SK-N-SH treated with all-trans-retinoic acid at 6 μM for 48 hours (cell line): ENCODE measurements around the gene MMP7.

Experiments used
- ATAC-seq: fragments of 200-7000 bp; cut with Tn5 transposase; 3 replicates; pipeline ENCODE4 v1.9.1; 2020; ENCODE audit warnings: mild to moderate bottlenecking, moderate library complexity
- ARNTL ChIP-seq: fragments of 450-650 bp; formaldehyde crosslinking; IDR thresholded peaks from 2 replicates; pipeline ENCODE4 v1.5.0; 2020; ENCODE audit warnings: low read depth, mild to moderate bottlenecking, moderate library complexity, borderline replicate concordance
- BACH2 ChIP-seq: fragments of 250-450 bp; sonication (Bioruptor Pico); IDR thresholded peaks from 2 replicates; pipeline ENCODE4 v1.9.0; 2021; ENCODE audit warnings: mild to moderate bottlenecking, borderline replicate concordance
- CREB5 ChIP-seq: fragments of 250-450 bp; sonication (Bioruptor Pico); IDR thresholded peaks from 2 replicates; pipeline ENCODE4 v1.5.1; 2020; ENCODE audit warnings: low read depth, mild to moderate bottlenecking, moderate library complexity
- CSDC2 ChIP-seq: fragments of 250-450 bp; sonication (Bioruptor Pico); IDR thresholded peaks from 2 replicates; pipeline ENCODE4 v1.5.0; 2020; ENCODE audit warnings: mild to moderate bottlenecking, moderate library complexity
- CSRNP3 ChIP-seq: fragments of 250-450 bp; sonication (Bioruptor Pico); IDR thresholded peaks from 2 replicates; pipeline ENCODE4 v1.5.1; 2021; ENCODE audit warnings: mild to moderate bottlenecking, moderate library complexity
- ESRRG ChIP-seq: fragments of 250-450 bp; sonication (Bioruptor Pico); IDR thresholded peaks from 2 replicates; pipeline ENCODE4 v1.6.1; 2021; ENCODE audit warnings: mild to moderate bottlenecking
- GLIS3 ChIP-seq: fragments of 250-450 bp; sonication (Bioruptor Pico); IDR thresholded peaks from 2 replicates; pipeline ENCODE4 v1.5.0; 2020; ENCODE audit warnings: mild to moderate bottlenecking, moderate library complexity
- ISL1 ChIP-seq: fragments of 250-450 bp; sonication (Bioruptor Pico); IDR thresholded peaks from 2 replicates; pipeline ENCODE4 v2.1.2; 2022; ENCODE audit warnings: mild to moderate bottlenecking, moderate library complexity
- OSR1 ChIP-seq: fragments of 250-450 bp; sonication (Bioruptor Pico); IDR thresholded peaks from 2 replicates; pipeline ENCODE4 v1.8.0; 2022; ENCODE audit warnings: moderate library complexity, mild to moderate bottlenecking, inconsistent platforms
- PATZ1 ChIP-seq: fragments of 250-450 bp; sonication (Bioruptor Pico); IDR thresholded peaks from 2 replicates; pipeline ENCODE4 v1.8.0; 2020; ENCODE audit warnings: mild to moderate bottlenecking, moderate library complexity, borderline replicate concordance
- POU6F1 ChIP-seq: fragments of 250-450 bp; sonication (Bioruptor Pico); IDR thresholded peaks from 2 replicates; pipeline ENCODE4 v1.8.0; 2021; ENCODE audit warnings: low read depth, mild to moderate bottlenecking, moderate library complexity, borderline replicate concordance
- PPARA ChIP-seq: fragments of 250-450 bp; sonication (Bioruptor Pico); IDR thresholded peaks from 2 replicates; pipeline ENCODE4 v1.5.0; 2020; ENCODE audit warnings: mild to moderate bottlenecking, borderline replicate concordance
- SNAI2 ChIP-seq: fragments of 250-450 bp; sonication (Bioruptor Pico); IDR thresholded peaks from 2 replicates; pipeline ENCODE4 v1.5.0; 2020; ENCODE audit warnings: mild to moderate bottlenecking, moderate library complexity
- TCF4 ChIP-seq: fragments of 250-450 bp; sonication (Bioruptor Pico); IDR thresholded peaks from 2 replicates; pipeline ENCODE4 v1.8.0; 2021; ENCODE audit warnings: mild to moderate bottlenecking, moderate library complexity, borderline replicate concordance
- TOX ChIP-seq: fragments of 250-450 bp; sonication (Bioruptor Pico); IDR thresholded peaks from 2 replicates; pipeline ENCODE4 v1.8.0; 2021; ENCODE audit warnings: mild to moderate bottlenecking, moderate library complexity, borderline replicate concordance
- TSHZ2 ChIP-seq: fragments of 250-450 bp; sonication (Bioruptor Pico); IDR thresholded peaks from 2 replicates; pipeline ENCODE4 v1.5.0; 2020; ENCODE audit warnings: mild to moderate bottlenecking, moderate library complexity
- ZFP3 ChIP-seq: fragments of 250-450 bp; sonication (Bioruptor Pico); IDR thresholded peaks from 2 replicates; pipeline ENCODE4 v1.5.0; 2020; ENCODE audit warnings: mild to moderate bottlenecking, moderate library complexity
- ZFP30 ChIP-seq: fragments of 450-650 bp; formaldehyde crosslinking; IDR thresholded peaks from 2 replicates; pipeline ENCODE4 v1.5.0; 2022; ENCODE audit warnings: mild to moderate bottlenecking, moderate library complexity
- ZNF565 ChIP-seq: fragments of 450-650 bp; formaldehyde crosslinking; conservative IDR thresholded peaks from 2 replicates; pipeline ENCODE4 v1.5.0; 2020; ENCODE audit warnings: low read depth, mild to moderate bottlenecking, moderate library complexity
- ZNF70 ChIP-seq: fragments of 450-650 bp; formaldehyde crosslinking; IDR thresholded peaks from 2 replicates; pipeline ENCODE4 v1.5.0; 2020; ENCODE audit warnings: mild to moderate bottlenecking, moderate library complexity

MMP7 gene

GRCh38 chr11:102544594-102544993 lies 14.0 kb upstream of the MMP7 start:
- ATAC-seq = no peak
- TF ChIP-seq SNAI2 (CRISPR knock-in tag) (no peak), ISL1 (CRISPR knock-in tag) (no peak), ZFP30 (CRISPR knock-in tag) (no peak), OSR1 (no peak), TCF4 (CRISPR knock-in tag) (no peak), TOX (CRISPR knock-in tag) (no peak), POU6F1 (CRISPR knock-in tag) (no peak)

GRCh38 chr11:102539567-102539966 lies 9.0 kb upstream of the MMP7 start:
- no peak for TF ChIP-seq ZNF70 (CRISPR knock-in tag)
- no peak for TF ChIP-seq PPARA
- no peak for TF ChIP-seq BACH2
- no peak for TF ChIP-seq TSHZ2 (CRISPR knock-in tag)
- no peak for TF ChIP-seq TCF4 (CRISPR knock-in tag)
- no peak for TF ChIP-seq TOX (CRISPR knock-in tag)
- TF ChIP-seq ARNTL (CRISPR knock-in tag) = no peak
- no peak for TF ChIP-seq GLIS3 (CRISPR knock-in tag)
- no peak for TF ChIP-seq SNAI2 (CRISPR knock-in tag)
- TF ChIP-seq ZNF565 (CRISPR knock-in tag) = no peak
- TF ChIP-seq ZFP30 (CRISPR knock-in tag) = no peak
- no peak for TF ChIP-seq CSDC2 (CRISPR knock-in tag)
- no peak for TF ChIP-seq CREB5 (CRISPR knock-in tag)
- no peak for TF ChIP-seq ESRRG (CRISPR knock-in tag)
- no peak for TF ChIP-seq POU6F1 (CRISPR knock-in tag)
- no peak for TF ChIP-seq CSRNP3 (CRISPR knock-in tag)
- TF ChIP-seq ISL1 (CRISPR knock-in tag) = no peak
- TF ChIP-seq PATZ1 = no peak
- no peak for TF ChIP-seq OSR1
- TF ChIP-seq ZFP3 (CRISPR knock-in tag) = no peak
- ATAC-seq = no peak

GRCh38 chr11:102538932-102539331 lies 8.4 kb upstream of the MMP7 start:
- no peak for TF ChIP-seq PPARA
- no peak for TF ChIP-seq ISL1 (CRISPR knock-in tag)
- TF ChIP-seq TCF4 (CRISPR knock-in tag) = no peak
- no peak for TF ChIP-seq ESRRG (CRISPR knock-in tag)
- TF ChIP-seq SNAI2 (CRISPR knock-in tag) = no peak
- no peak for TF ChIP-seq TSHZ2 (CRISPR knock-in tag)
- no peak for TF ChIP-seq OSR1
- TF ChIP-seq ZNF565 (CRISPR knock-in tag) = no peak
- no peak for ATAC-seq
